ENCODE measurements around the gene ADAM23. TPM values are rescaled to one million over a fixed set of nuclear protein-coding genes. Genes with fewer than 3 reads are reported as not detected.

Gene ADAM23
- total and polyA plus RNA-seq, 8 donors, result 0.85 to 3.9 (median 1.4) TPM; not detected in 1

DNA sequence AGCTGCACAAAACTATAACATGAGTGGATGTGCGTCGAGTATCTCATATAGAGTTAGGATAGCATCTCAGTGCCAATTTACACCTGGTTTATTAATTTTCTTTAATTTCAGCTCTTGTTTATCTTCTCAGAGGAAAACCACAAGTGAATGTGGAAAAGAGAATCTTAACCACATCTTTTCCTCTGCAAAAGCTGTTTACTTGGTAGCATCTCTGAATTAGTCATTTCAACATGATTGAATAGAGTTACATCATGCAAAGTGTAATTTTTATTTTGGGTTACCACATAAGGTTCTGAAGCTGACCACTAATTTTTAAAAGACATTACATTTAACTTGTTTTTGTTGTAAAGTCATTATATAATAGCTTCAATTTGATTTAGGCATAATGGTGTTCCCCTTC, 115.2 kb downstream of the ADAM23 start:
- intact Hi-C loops (cut with DNase I; ENCODE audit: low total_unique reads), result no loop called here
- WGBS, 5 donors, result 76 to 95% (median 91%) methylated on average over 2 of the region's 2 CpGs
- H3K4me1 ChIP-seq, result no peaks in the 10 kb centered on the region
- no peak for TF ChIP-seq CTCF (IDR thresholded peaks at IDR 0.05)
- no peak for TF ChIP-seq POLR2A (IDR thresholded peaks at IDR 0.05)
- TF ChIP-seq EP300 (IDR thresholded peaks at IDR 0.05), result no peak
- no peak for TF ChIP-seq POLR2AphosphoS5 (IDR thresholded peaks at IDR 0.05)
- no peaks in the 10 kb centered on the region for H3K36me3 ChIP-seq
- no peaks in the 10 kb centered on the region for H3K27me3 ChIP-seq
- H3K9me3 ChIP-seq, result no peaks in the 10 kb centered on the region
- H3K27ac ChIP-seq, result no peak overlapping the region
- no peak for DNase-seq
- H3K4me3 ChIP-seq, result no peak overlapping the region

DNA sequence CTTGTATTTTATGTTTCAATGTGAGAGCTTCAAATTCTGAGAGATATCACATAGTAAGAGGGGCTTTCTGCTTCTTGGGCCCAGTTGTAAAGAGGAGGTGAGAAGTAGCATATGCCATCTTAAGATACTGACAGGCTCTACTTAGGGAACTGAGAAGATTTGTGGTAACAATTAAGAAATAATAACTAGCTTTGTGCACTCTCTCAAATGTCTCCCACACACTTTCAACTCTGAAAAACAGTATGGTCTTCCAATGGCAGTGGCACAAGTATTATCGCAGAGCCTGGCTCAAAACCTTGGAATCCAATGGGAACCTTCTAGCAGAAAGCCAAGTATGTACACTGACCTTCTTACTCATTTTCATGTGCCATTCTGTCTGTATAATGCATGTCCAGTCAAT, 118.6 kb downstream of the ADAM23 start:
- no peak overlapping the region for H3K27ac ChIP-seq
- no peaks in the 10 kb centered on the region for H3K36me3 ChIP-seq
- H3K4me3 ChIP-seq, result no peak overlapping the region
- H3K4me1 ChIP-seq, result no peaks in the 10 kb centered on the region
- 89 to 97% (median 94%) methylated on average over 1 of the region's 1 CpG for WGBS, 5 donors
- intact Hi-C loops (cut with DNase I; ENCODE audit: low total_unique reads), result no loop called here
- no peaks in the 10 kb centered on the region for H3K27me3 ChIP-seq
- no peaks in the 10 kb centered on the region for H3K9me3 ChIP-seq
- no peak for DNase-seq
- no peak for TF ChIP-seq EP300 (IDR thresholded peaks at IDR 0.05)
- no peak for TF ChIP-seq POLR2A (IDR thresholded peaks at IDR 0.05)
- no peak for TF ChIP-seq CTCF (IDR thresholded peaks at IDR 0.05)
- TF ChIP-seq POLR2AphosphoS5 (IDR thresholded peaks at IDR 0.05), result no peak

GRCh38 chr2:206562375-206562774, 119.0 kb downstream of the ADAM23 start:
- H3K27me3 ChIP-seq, result no peaks in the 10 kb centered on the region
- no peaks in the 10 kb centered on the region for H3K9me3 ChIP-seq
- intact Hi-C loops (cut with DNase I; ENCODE audit: low total_unique reads), result no loop called here
- no peaks in the 10 kb centered on the region for H3K4me1 ChIP-seq
- WGBS, 5 donors, result 74 to 80% (median 76%) methylated on average over 2 of the region's 2 CpGs
- DNase-seq, result no peak
- H3K4me3 ChIP-seq, result no peak overlapping the region
- no peak for TF ChIP-seq CTCF (IDR thresholded peaks at IDR 0.05)
- TF ChIP-seq POLR2AphosphoS5 (IDR thresholded peaks at IDR 0.05), result no peak
- no peak for TF ChIP-seq POLR2A (IDR thresholded peaks at IDR 0.05)
- TF ChIP-seq EP300 (IDR thresholded peaks at IDR 0.05), result no peak
- no peak overlapping the region for H3K27ac ChIP-seq
- H3K36me3 ChIP-seq, result no peaks in the 10 kb centered on the region

- intact Hi-C loops (cut with DNase I; ENCODE audit: low total_unique reads), result no loop called here
- no peak for DNase-seq
- Histone ChIP-seq H3K4me1 (no peaks in the 10 kb centered on the region), H3K9me3 (no peaks in the 10 kb centered on the region), H3K36me3 (no peaks in the 10 kb centered on the region), H3K27me3 (no peaks in the 10 kb centered on the region), H3K27ac (no peak overlapping the region), H3K4me3 (no peak overlapping the region)
- TF ChIP-seq CTCF (IDR thresholded peaks at IDR 0.05) (no peak), POLR2A (IDR thresholded peaks at IDR 0.05) (no peak), EP300 (IDR thresholded peaks at IDR 0.05) (no peak), POLR2AphosphoS5 (IDR thresholded peaks at IDR 0.05) (no peak)
- 57 to 70% (median 64%) methylated on average over 2 of the region's 2 CpGs for whole genome bisulfite sequencing, 5 donors
Measured at GRCh38 chr2:206563374-206563773, 120.0 kb downstream of the ADAM23 start.
